ENCODE results near the gene GABRG3.

GABRG3 gene

GRCh38 chr15:27576576-27576975 is 605.6 kb downstream of the GABRG3 start:
- no peaks in the 10 kb centered on the region for H3K27me3 ChIP-seq (ENCODE audit: low read length)
- no peak overlapping the region for H3K27ac ChIP-seq (ENCODE audit: low read depth, low read length)
- H3K9me3 ChIP-seq (ENCODE audit: insufficient read depth, low read length) = no peaks in the 10 kb centered on the region
- H3K36me3 ChIP-seq (ENCODE audit: low read length) = no peaks in the 10 kb centered on the region
- no peak overlapping the region for H3K9ac ChIP-seq (ENCODE audit: low read length)
- H2AFZ ChIP-seq (ENCODE audit: low read depth, low read length, severe bottlenecking) = no peak overlapping the region
- no peaks in the 10 kb centered on the region for H4K20me1 ChIP-seq (ENCODE audit: low read depth, low read length)
- H3K9me2 ChIP-seq (replicated peaks; ENCODE audit: insufficient read depth, low read length) = no peaks in the 10 kb centered on the region
- H3K79me2 ChIP-seq (ENCODE audit: insufficient read depth, low read length) = no peaks in the 10 kb centered on the region
- TF ChIP-seq EZH2phosphoT487 (conservative IDR thresholded peaks at IDR 0.05; ENCODE audit: low read length) = no peak
- TF ChIP-seq CTCF (IDR thresholded peaks at IDR 0.05; ENCODE audit: insufficient read depth, low read length, poor library complexity, severe bottlenecking) = no peak
- H3F3A ChIP-seq (ENCODE audit: insufficient read depth) = no peaks in the 10 kb centered on the region
- no peak overlapping the region for H3K4me2 ChIP-seq (ENCODE audit: low read depth, low read length, poor library complexity, severe bottlenecking)
- H3K4me3 ChIP-seq (ENCODE audit: insufficient read depth, low read length, poor library complexity, severe bottlenecking) = no peak overlapping the region

GRCh38 chr15:27579738-27580137 is 608.8 kb downstream of the GABRG3 start:
- H3K27ac ChIP-seq (ENCODE audit: low read depth, low read length) = no peak overlapping the region
- no peak for TF ChIP-seq EZH2phosphoT487 (conservative IDR thresholded peaks at IDR 0.05; ENCODE audit: low read length)
- no peak for TF ChIP-seq CTCF (IDR thresholded peaks at IDR 0.05; ENCODE audit: insufficient read depth, low read length, poor library complexity, severe bottlenecking)
- no peaks in the 10 kb centered on the region for H3F3A ChIP-seq (ENCODE audit: insufficient read depth)
- no peak overlapping the region for H3K9ac ChIP-seq (ENCODE audit: low read length)
- H3K36me3 ChIP-seq (ENCODE audit: low read length) = no peaks in the 10 kb centered on the region
- no peak overlapping the region for H2AFZ ChIP-seq (ENCODE audit: low read depth, low read length, severe bottlenecking)
- H4K20me1 ChIP-seq (ENCODE audit: low read depth, low read length) = no peaks in the 10 kb centered on the region
- H3K79me2 ChIP-seq (ENCODE audit: insufficient read depth, low read length) = no peaks in the 10 kb centered on the region
- no peaks in the 10 kb centered on the region for H3K9me2 ChIP-seq (replicated peaks; ENCODE audit: insufficient read depth, low read length)
- no peak overlapping the region for H3K4me3 ChIP-seq (ENCODE audit: insufficient read depth, low read length, poor library complexity, severe bottlenecking)
- H3K4me2 ChIP-seq (ENCODE audit: low read depth, low read length, poor library complexity, severe bottlenecking) = no peak overlapping the region
- H3K27me3 ChIP-seq (ENCODE audit: low read length) = no peaks in the 10 kb centered on the region
- H3K9me3 ChIP-seq (ENCODE audit: insufficient read depth, low read length) = no peaks in the 10 kb centered on the region

- no peak overlapping the region for H2AFZ ChIP-seq (ENCODE audit: low read depth, low read length, severe bottlenecking)
- H4K20me1 ChIP-seq (ENCODE audit: low read depth, low read length) = no peaks in the 10 kb centered on the region
- no peak overlapping the region for H3K27ac ChIP-seq (ENCODE audit: low read depth, low read length)
- no peaks in the 10 kb centered on the region for H3K36me3 ChIP-seq (ENCODE audit: low read length)
- H3K4me3 ChIP-seq (ENCODE audit: insufficient read depth, low read length, poor library complexity, severe bottlenecking) = no peak overlapping the region
- TF ChIP-seq CTCF (IDR thresholded peaks at IDR 0.05; ENCODE audit: insufficient read depth, low read length, poor library complexity, severe bottlenecking) (no peak), EZH2phosphoT487 (conservative IDR thresholded peaks at IDR 0.05; ENCODE audit: low read length) (no peak)
- no peaks in the 10 kb centered on the region for H3F3A ChIP-seq (ENCODE audit: insufficient read depth)
- no peaks in the 10 kb centered on the region for H3K27me3 ChIP-seq (ENCODE audit: low read length)
- no peaks in the 10 kb centered on the region for H3K9me2 ChIP-seq (replicated peaks; ENCODE audit: insufficient read depth, low read length)
- H3K79me2 ChIP-seq (ENCODE audit: insufficient read depth, low read length) = no peaks in the 10 kb centered on the region
- H3K9me3 ChIP-seq (ENCODE audit: insufficient read depth, low read length) = no peaks in the 10 kb centered on the region
- H3K9ac ChIP-seq (ENCODE audit: low read length) = no peak overlapping the region
- H3K4me2 ChIP-seq (ENCODE audit: low read depth, low read length, poor library complexity, severe bottlenecking) = no peak overlapping the region
These were observed 611.9 kb downstream of the GABRG3 start for GRCh38 chr15:27582726-27583410.
